Hepatocyte (in vitro differentiated cells): ENCODE measurements around the gene PRC1. TPM values are rescaled to one million over a fixed set of nuclear protein-coding genes. Genes with fewer than 3 reads are reported as not detected.

Source experiments
- DNase-seq: peaks from one replicate; pipeline ENCODE4 v3.0.0-alpha.2; 2016; ENCODE audit warnings: low spot score
- H2AFZ ChIP-seq: fragments of 200-600 bp; sonication (generic); 2 replicates; pipeline ENCODE4 v1.6.0; 2016; ENCODE audit warnings: antibody characterized with exemption, mild to moderate bottlenecking
- H3K27ac ChIP-seq: fragments of 200-600 bp; sonication (generic); 2 replicates; pipeline ENCODE4 v1.5.1; 2016; ENCODE audit warnings: mild to moderate bottlenecking
- H3K27me3 ChIP-seq: fragments of 200-600 bp; sonication (generic); 2 replicates; pipeline ENCODE4 v1.6.1; 2016
- H3K36me3 ChIP-seq: fragments of 200-600 bp; sonication (generic); replicated peaks from 2 replicates; pipeline ENCODE4 v1.5.1; 2016; ENCODE audit warnings: low read depth; ENCODE audit not compliant: insufficient read depth
- H3K4me1 ChIP-seq: fragments of 200-600 bp; sonication (generic); 2 replicates; pipeline ENCODE4 v1.5.1; 2016; ENCODE audit warnings: mild to moderate bottlenecking, moderate library complexity; ENCODE audit not compliant: insufficient read depth
- H3K4me2 ChIP-seq: fragments of 200-600 bp; sonication (generic); 2 replicates; pipeline ENCODE4 v1.6.0; 2016
- H3K4me3 ChIP-seq: fragments of 200-600 bp; sonication (generic); 2 replicates; pipeline ENCODE4 v1.5.1; 2016; ENCODE audit warnings: mild to moderate bottlenecking
- H3K79me2 ChIP-seq: fragments of 200-600 bp; sonication (generic); 2 replicates; pipeline ENCODE4 v1.6.0; 2017; ENCODE audit warnings: mild to moderate bottlenecking
- H3K9me2 ChIP-seq: fragments of 200-600 bp; sonication (generic); replicated peaks from 2 replicates; pipeline ENCODE4 v1.6.0; 2017; ENCODE audit warnings: mild to moderate bottlenecking; ENCODE audit not compliant: insufficient read depth
- H3K9me3 ChIP-seq: fragments of 200-600 bp; sonication (generic); 2 replicates; pipeline ENCODE4 v1.5.1; 2016; ENCODE audit warnings: low read depth, mild to moderate bottlenecking
- H4K20me1 ChIP-seq: fragments of 200-600 bp; sonication (generic); 2 replicates; pipeline ENCODE4 v1.6.0; 2016; ENCODE audit warnings: mild to moderate bottlenecking; ENCODE audit not compliant: insufficient read depth, poor library complexity, severe bottlenecking
- CTCF ChIP-seq: fragments of 200-600 bp; sonication (generic); IDR thresholded peaks from 2 replicates; pipeline ENCODE4 v1.5.1; 2016; ENCODE audit warnings: antibody characterized with exemption, mild to moderate bottlenecking; ENCODE audit not compliant: poor library complexity
- EZH2 ChIP-seq: fragments of 200-600 bp; sonication (generic); IDR thresholded peaks from 2 replicates; pipeline ENCODE4 v1.6.1; 2016; ENCODE audit warnings: antibody characterized with exemption, mild to moderate bottlenecking, borderline replicate concordance
- EZH2phosphoT487 ChIP-seq: fragments of 200-600 bp; sonication (generic); IDR thresholded peaks from one replicate; pipeline ENCODE4 v1.6.1; 2018; ENCODE audit warnings: antibody characterized with exemption, mild to moderate bottlenecking, low read depth, moderate library complexity; ENCODE audit not compliant: unreplicated experiment, severe bottlenecking
- WGBS: methylation state at CpG from one replicate; pipeline ENCODE4 v1.1.6; 2016; ENCODE audit warnings: low lambda C conversion rate; ENCODE audit errors: missing lambda C conversion rate; 5-methylcytosine and 5-hydroxymethylcytosine counted together
- polyA plus RNA-seq: library from polyadenylated mRNA; unstranded; fragments of >200 nt; fragmentation: Nextera tagmentation; extraction: Ambion mirVana; gene quantifications from 2 replicates; pipeline ENCODE4 v1.2.1, GENCODE V29; 2016
- total RNA-seq: library from RNA; depleted of rRNA; stranded (reverse); fragments of >200 nt; gene quantifications from 2 replicates; pipeline ENCODE4 v1.2.3, GENCODE V29; 2014

Gene PRC1
- total and polyA plus RNA-seq, 2 experiments from 2014 or later: 21.5 to 35.8 TPM

DNA sequence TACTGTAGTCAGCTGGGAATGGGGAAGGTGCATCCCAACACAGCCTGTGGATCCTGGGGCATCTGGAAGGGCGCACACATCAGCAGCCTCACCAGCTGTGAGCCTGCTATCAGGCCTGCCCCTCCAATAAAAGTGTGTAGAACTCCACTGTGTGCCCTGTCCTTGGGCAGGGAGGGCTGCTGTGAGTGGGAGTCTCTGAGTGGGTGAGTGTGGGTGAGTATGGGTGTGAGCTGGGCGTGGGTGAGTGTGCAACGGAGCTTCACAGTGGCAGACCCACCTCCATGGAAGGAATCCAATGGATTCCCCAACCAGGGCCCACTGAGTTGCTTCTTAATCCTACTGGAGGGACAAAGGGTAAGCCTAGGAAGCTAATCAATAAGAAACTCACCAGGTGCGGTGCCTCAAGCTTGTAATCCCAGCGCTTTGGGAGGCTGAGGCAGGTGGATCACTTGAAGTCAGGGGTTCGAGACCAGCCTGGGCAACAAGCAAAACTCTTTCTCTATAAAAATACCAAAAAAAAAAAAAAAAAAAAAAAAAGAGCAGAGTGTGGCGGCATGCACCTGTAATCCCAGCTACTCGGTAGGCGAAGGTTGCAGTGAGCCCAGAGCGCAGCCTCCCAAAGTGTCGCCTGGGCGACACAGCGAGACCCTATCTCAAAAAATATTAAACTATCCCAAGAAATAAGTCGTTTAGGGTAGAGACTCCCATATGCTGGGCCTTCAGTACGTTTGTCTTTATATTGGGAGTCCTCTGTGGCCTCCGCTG, 40.2 kb downstream of the PRC1 start:
- peaks cover 3% of the 10 kb centered on the region for H3K79me2 ChIP-seq
- 77% methylated on average over 15 of the region's 16 CpGs for WGBS
- TF ChIP-seq CTCF (no peak), EZH2 (no peak), EZH2phosphoT487 (no peak)
- DNase-seq: no peak
- no peaks in the 10 kb centered on the region for H3K9me3 ChIP-seq
- peaks cover 17% of the 10 kb centered on the region for H3K4me1 ChIP-seq
- no peak overlapping the region for H3K27ac ChIP-seq
- no peak overlapping the region for H3K4me3 ChIP-seq
- no peaks in the 10 kb centered on the region for H3K36me3 ChIP-seq
- no peaks in the 10 kb centered on the region for H3K9me2 ChIP-seq
- H3K4me2 ChIP-seq: peak overlapping the region; percentile 98
- H4K20me1 ChIP-seq: no peaks in the 10 kb centered on the region
- H3K27me3 ChIP-seq: no peaks in the 10 kb centered on the region
- H2AFZ ChIP-seq: no peak overlapping the region

- Histone ChIP-seq H3K9me2 (no peaks in the 10 kb centered on the region), H3K9me3 (no peaks in the 10 kb centered on the region), H3K27ac (no peak overlapping the region), H3K4me3 (no peak overlapping the region), H3K4me1 (peaks cover 17% of the 10 kb centered on the region), H3K36me3 (no peaks in the 10 kb centered on the region), H3K79me2 (peaks cover 3% of the 10 kb centered on the region), H2AFZ (no peak overlapping the region), H4K20me1 (no peaks in the 10 kb centered on the region), H3K27me3 (no peaks in the 10 kb centered on the region), H3K4me2 (no peak overlapping the region)
- WGBS: 96% methylated on average over 14 of the region's 14 CpGs
- no peak for DNase-seq
- TF ChIP-seq CTCF: no peak
These were observed 41.2 kb downstream of the PRC1 start for GRCh38 chr15:90952901-90953677.

DNA sequence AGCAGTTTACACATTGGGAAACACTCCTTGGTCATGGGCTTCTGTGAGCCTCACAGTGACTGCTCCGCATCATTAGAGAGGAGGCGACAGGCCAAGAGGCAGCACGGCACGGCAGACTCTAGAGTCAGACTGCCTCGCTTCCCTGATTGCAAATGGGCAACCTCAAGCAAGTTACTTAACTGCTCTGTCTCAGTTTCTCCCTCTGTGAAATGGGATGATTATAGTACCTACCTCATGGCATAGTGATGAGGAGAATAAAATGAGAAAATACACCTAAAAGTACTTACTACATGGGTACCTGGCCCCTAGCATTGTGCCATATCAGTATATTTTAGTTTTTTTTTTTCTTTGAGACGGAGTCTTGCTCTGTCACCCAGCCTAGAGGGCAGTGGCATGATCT, 43.7 kb downstream of the PRC1 start:
- TF ChIP-seq EZH2phosphoT487 (no peak), EZH2 (no peak), CTCF (no peak)
- WGBS: 97% methylated on average over 6 of the region's 6 CpGs
- Histone ChIP-seq H2AFZ (no peak overlapping the region), H3K4me3 (no peak overlapping the region), H3K4me2 (no peak overlapping the region), H3K27me3 (no peaks in the 10 kb centered on the region), H4K20me1 (no peaks in the 10 kb centered on the region), H3K79me2 (peaks cover under 1% of the 10 kb centered on the region), H3K9me2 (no peaks in the 10 kb centered on the region), H3K4me1 (peaks cover 5% of the 10 kb centered on the region), H3K36me3 (no peaks in the 10 kb centered on the region), H3K9me3 (no peaks in the 10 kb centered on the region), H3K27ac (no peak overlapping the region)
- no peak for DNase-seq
